K562 (cell line): ENCODE measurements around the gene DDX39A.

Source experiments
- CBX5 ChIP-seq: IDR thresholded peaks from 2 replicates; pipeline ENCODE4 v1.6.1; 2014; ENCODE audit warnings: low read depth, borderline replicate concordance
- CSDE1 ChIP-seq, 2 experiments: fragments of 450-650 bp; IDR thresholded peaks; 2 replicates each; pipeline ENCODE4 v1.6.1; 2016; ENCODE audit warnings: mild to moderate bottlenecking in 1 of 2
- GABPB1 ChIP-seq: sonication (generic); formaldehyde crosslinking; IDR thresholded peaks from 2 replicates; pipeline ENCODE4 v1.8.0; 2022; ENCODE audit warnings: mild to moderate bottlenecking, missing genetic modification reagents
- LCOR ChIP-seq: sonication (generic); formaldehyde crosslinking; IDR thresholded peaks from 2 replicates; pipeline ENCODE4 v1.8.0; 2022; ENCODE audit warnings: mild to moderate bottlenecking, missing genetic modification reagents
- SRSF7 ChIP-seq: fragments of 200-400 bp; formaldehyde crosslinking; optimal IDR thresholded peaks from 2 replicates; pipeline ENCODE3; 2017; ENCODE audit warnings: mild to moderate bottlenecking, low read depth, low read length
- ZFP36 ChIP-seq: fragments of 150-350 bp; IDR thresholded peaks from 2 replicates; pipeline ENCODE4 v1.6.1; 2018; ENCODE audit warnings: low read length, low read depth; ENCODE audit not compliant: partially characterized antibody

- no peak for TF ChIP-seq GABPB1 (CRISPR knock-in tag)
- TF ChIP-seq CBX5: no peak
- TF ChIP-seq CSDE1 (IDR thresholded peaks at IDR 0.05): no peak
- TF ChIP-seq ZFP36: no peak
- no peak for TF ChIP-seq LCOR (CRISPR knock-in tag)
- TF ChIP-seq SRSF7: no peak
Measured at GRCh38 chr19:14460935-14461334, 41.8 kb upstream of the DDX39A start.
